Measurements from ENCODE around the gene PARP2. TPM values are rescaled to one million over a fixed set of nuclear protein-coding genes. Genes with fewer than 3 reads are reported as not detected.

PARP2 gene
- total RNA-seq, 1 experiment from 2014 or later: 67.9 TPM

DNA sequence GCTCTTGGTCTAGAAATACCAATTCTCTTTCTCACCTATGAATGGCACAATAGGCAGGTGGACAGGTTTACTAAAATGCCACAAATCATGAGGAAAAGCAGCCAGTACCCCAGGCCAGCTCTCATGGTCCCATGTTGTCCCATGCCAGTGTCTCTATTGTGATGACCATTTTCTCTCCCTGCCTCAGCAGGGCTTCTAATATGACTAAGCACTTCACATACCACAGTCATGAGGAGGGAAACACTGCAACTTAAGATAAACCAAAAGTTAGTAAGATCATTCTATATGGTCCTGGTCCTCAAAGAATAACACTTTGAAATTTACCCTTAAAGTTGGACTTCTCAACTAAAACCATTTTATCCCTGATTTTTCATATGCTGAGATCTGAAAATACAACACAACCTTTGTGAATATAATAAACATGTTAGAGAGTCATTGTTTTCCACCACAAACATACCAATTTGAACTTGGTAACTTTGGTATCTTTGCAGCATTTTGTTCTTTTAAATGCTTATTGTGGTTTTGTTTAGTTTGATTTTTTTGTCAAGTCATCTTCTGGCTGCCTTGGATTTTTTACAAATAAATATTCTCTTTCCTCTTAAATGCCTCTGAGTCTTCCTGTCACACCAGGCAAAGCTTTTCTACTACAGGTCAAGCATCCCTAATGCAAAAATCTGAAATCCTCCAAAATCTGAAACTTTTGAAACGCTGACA, 41.2 kb upstream of the PARP2 start:
- peaks cover 16% of the 10 kb centered on the region for H3K36me3 ChIP-seq (ENCODE audit: insufficient read depth, low read length, poor library complexity, severe bottlenecking)
- no peaks in the 10 kb centered on the region for H3K9me3 ChIP-seq (ENCODE audit: low read depth, low read length, poor library complexity, severe bottlenecking)
- no peak for DNase-seq (ENCODE audit: low spot score)
- BruUV-seq (replicated peaks): no TSS peak
- no peak overlapping the region for H3K27ac ChIP-seq (ENCODE audit: low read depth, low read length, poor library complexity, severe bottlenecking)
- H3K4me1 ChIP-seq (ENCODE audit: insufficient read depth, low read length, poor library complexity, severe bottlenecking): peaks cover 12% of the 10 kb centered on the region
- ChIA-PET POLR2A (ENCODE audit: low non-redundant PET) (no interaction called here), CTCF (no interaction called here)
- TF ChIP-seq EZH2 (IDR thresholded peaks at IDR 0.05; ENCODE audit: borderline replicate concordance, low read depth, low read length, poor library complexity, severe bottlenecking) (no peak), CTCF (conservative IDR thresholded peaks at IDR 0.05; ENCODE audit: low read depth, low read length) (no peak)
- H3K4me3 ChIP-seq (ENCODE audit: low read depth, low read length, poor library complexity, severe bottlenecking): no peak overlapping the region
- intact Hi-C loops (cut with micrococcal nuclease; ENCODE audit: unreplicated experiment): no loop called here
- H3K27me3 ChIP-seq (replicated peaks; ENCODE audit: insufficient read depth, low read depth, low read length, poor library complexity): no peaks in the 10 kb centered on the region

DNA sequence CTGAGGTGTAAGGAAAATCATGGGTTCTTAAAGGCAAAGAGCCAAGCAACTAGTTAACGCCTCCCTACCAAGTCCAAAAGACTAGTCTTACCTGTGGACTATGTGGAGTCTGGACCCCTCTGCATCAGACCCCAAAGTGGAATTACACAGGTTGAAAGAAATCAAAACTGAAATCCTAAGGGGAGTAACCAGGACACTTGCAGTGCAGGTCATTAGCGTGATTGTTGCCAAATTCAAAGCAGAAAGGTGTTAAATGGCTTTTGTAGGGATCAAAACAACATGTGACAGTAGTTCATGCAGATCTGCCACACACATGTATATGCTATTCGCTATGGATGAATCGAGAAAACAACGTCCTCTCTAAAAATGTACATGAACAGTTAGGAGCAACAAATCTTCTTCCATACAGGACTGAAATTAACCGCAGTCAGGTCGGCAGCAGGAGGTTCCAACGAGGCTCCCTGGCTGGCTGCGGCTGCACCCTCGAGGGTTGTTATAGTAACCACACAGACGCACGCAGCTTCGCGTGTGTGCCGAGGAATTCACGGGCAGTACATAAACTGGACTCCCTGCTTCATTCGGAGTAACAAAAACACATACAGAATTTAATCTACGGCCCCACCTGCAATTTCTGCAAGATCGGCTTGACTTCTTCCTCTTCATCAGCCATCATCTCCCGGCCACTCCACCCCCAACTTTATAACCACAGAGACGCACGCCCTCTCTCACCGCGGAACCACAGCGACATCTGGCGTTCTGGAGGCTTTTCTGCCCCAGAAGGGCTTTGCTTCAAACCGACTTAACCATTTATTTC, 38.0 kb upstream of the PARP2 start, which contains the start of gene TTC5:
Gene TTC5 (minus strand): TSS at position 687 of the 814 bp plus-strand sequence. CDS start 14 bp downstream, at position 673.
- peak within 1 kb of the TSS; percentile 26 for H3K27ac ChIP-seq (ENCODE audit: low read depth, low read length, poor library complexity, severe bottlenecking)
- peaks cover 5% of the 10 kb centered on the region for H3K36me3 ChIP-seq (ENCODE audit: insufficient read depth, low read length, poor library complexity, severe bottlenecking)
- TSS peak; percentile 76 for BruUV-seq (replicated peaks)
- ChIA-PET CTCF (no interaction called here), POLR2A (ENCODE audit: low non-redundant PET) (no interaction called here)
- peaks cover 12% of the 10 kb centered on the region for H3K4me1 ChIP-seq (ENCODE audit: insufficient read depth, low read length, poor library complexity, severe bottlenecking)
- TF ChIP-seq CTCF (conservative IDR thresholded peaks at IDR 0.05; ENCODE audit: low read depth, low read length) (peak; percentile 98), EZH2 (IDR thresholded peaks at IDR 0.05; ENCODE audit: borderline replicate concordance, low read depth, low read length, poor library complexity, severe bottlenecking) (no peak)
- peak within 1 kb of the TSS; percentile 63 for H3K4me3 ChIP-seq (ENCODE audit: low read depth, low read length, poor library complexity, severe bottlenecking)
- H3K9me3 ChIP-seq (ENCODE audit: low read depth, low read length, poor library complexity, severe bottlenecking): no peaks in the 10 kb centered on the region
- no peaks in the 10 kb centered on the region for H3K27me3 ChIP-seq (replicated peaks; ENCODE audit: insufficient read depth, low read depth, low read length, poor library complexity)
- DNase-seq (ENCODE audit: low spot score): peak; percentile 91
- intact Hi-C loops (cut with micrococcal nuclease; ENCODE audit: unreplicated experiment): no loop called here

DNA sequence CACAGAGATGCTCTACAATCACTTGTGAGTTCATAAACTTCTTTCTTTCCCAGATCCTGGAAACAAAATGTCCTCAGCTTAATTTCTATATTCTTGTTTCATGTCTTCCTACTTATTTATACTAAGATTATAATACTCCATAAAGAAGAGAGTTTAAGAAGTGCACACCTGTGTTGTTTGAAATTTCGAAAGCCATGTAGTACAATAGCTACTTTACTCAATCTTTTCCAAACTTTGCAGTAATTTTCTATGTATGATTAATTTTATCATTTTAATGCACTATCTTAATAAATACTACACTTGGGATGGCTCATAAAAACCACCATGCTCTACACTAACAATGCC, 37.4 kb upstream of the PARP2 start:
- ChIA-PET CTCF (interaction anchor here (0.6 kb wide), 1 partner anchor 359 kb away, joined by 6 read pairs; no protein-coding TSS in a partner anchor), POLR2A (ENCODE audit: low non-redundant PET) (no interaction called here)

More for the DNA sequence above, 37.4 kb upstream of the PARP2 start:
- Histone ChIP-seq H3K27ac (ENCODE audit: low read depth, low read length, poor library complexity, severe bottlenecking) (no peak overlapping the region), H3K27me3 (replicated peaks; ENCODE audit: insufficient read depth, low read depth, low read length, poor library complexity) (no peaks in the 10 kb centered on the region), H3K9me3 (ENCODE audit: low read depth, low read length, poor library complexity, severe bottlenecking) (no peaks in the 10 kb centered on the region), H3K4me3 (ENCODE audit: low read depth, low read length, poor library complexity, severe bottlenecking) (peak overlapping the region; percentile 63), H3K36me3 (ENCODE audit: insufficient read depth, low read length, poor library complexity, severe bottlenecking) (no peaks in the 10 kb centered on the region), H3K4me1 (ENCODE audit: insufficient read depth, low read length, poor library complexity, severe bottlenecking) (peaks cover 12% of the 10 kb centered on the region)
- no TSS peak for BruUV-seq (replicated peaks)
- intact Hi-C loops (cut with micrococcal nuclease; ENCODE audit: unreplicated experiment): no loop called here
- no peak for TF ChIP-seq EZH2 (IDR thresholded peaks at IDR 0.05; ENCODE audit: borderline replicate concordance, low read depth, low read length, poor library complexity, severe bottlenecking)
- TF ChIP-seq CTCF (conservative IDR thresholded peaks at IDR 0.05; ENCODE audit: low read depth, low read length): no peak; the same call in 1 of the 2 replicates
- no peak for DNase-seq (ENCODE audit: low spot score)
